KMS-11 (cell line): ENCODE measurements around the gene CACNA1E.

Experiments
- H2AFZ ChIP-seq: fragments of 200-600 bp; sonication (generic); 2 replicates; pipeline ENCODE4 v1.6.1; 2016; ENCODE audit warnings: antibody characterized with exemption, mixed run types, low read depth
- H3K27ac ChIP-seq: fragments of 200-600 bp; sonication (generic); 2 replicates; pipeline ENCODE4 v1.6.1; 2016; ENCODE audit warnings: mild to moderate bottlenecking, mixed run types
- H3K27me3 ChIP-seq: fragments of 200-600 bp; sonication (generic); 2 replicates; pipeline ENCODE4 v1.6.1; 2017; ENCODE audit warnings: mild to moderate bottlenecking, low read depth, mixed run types, moderate library complexity; ENCODE audit not compliant: insufficient read depth
- H3K36me3 ChIP-seq: fragments of 200-600 bp; sonication (generic); 2 replicates; pipeline ENCODE4 v1.6.1; 2017; ENCODE audit warnings: mild to moderate bottlenecking, mixed run types; ENCODE audit not compliant: insufficient read depth
- H3K4me1 ChIP-seq: fragments of 200-600 bp; sonication (generic); 2 replicates; pipeline ENCODE4 v1.6.1; 2016; ENCODE audit warnings: mild to moderate bottlenecking, low read depth, mixed run types; ENCODE audit not compliant: poor library complexity, severe bottlenecking
- H3K4me2 ChIP-seq: fragments of 200-600 bp; sonication (generic); 2 replicates; pipeline ENCODE4 v1.7.0; 2016; ENCODE audit warnings: mild to moderate bottlenecking, mixed run types
- H3K4me3 ChIP-seq: fragments of 200-600 bp; sonication (generic); IDR thresholded peaks from 2 replicates; pipeline ENCODE4 v1.6.1; 2017; ENCODE audit warnings: low read depth, low read length, mixed read lengths; ENCODE audit not compliant: insufficient read depth
- H3K79me2 ChIP-seq: fragments of 200-600 bp; sonication (generic); 2 replicates; pipeline ENCODE4 v1.6.1; 2016; ENCODE audit warnings: low read depth, mixed run types; ENCODE audit not compliant: insufficient read depth
- H3K9ac ChIP-seq: fragments of 200-600 bp; sonication (generic); 2 replicates; pipeline ENCODE4 v1.6.1; 2016; ENCODE audit warnings: mild to moderate bottlenecking, mixed run types
- H4K20me1 ChIP-seq: fragments of 200-600 bp; sonication (generic); 2 replicates; pipeline ENCODE4 v1.6.1; 2016; ENCODE audit warnings: mild to moderate bottlenecking, mixed run types; ENCODE audit not compliant: insufficient read depth
- CTCF ChIP-seq: fragments of 200-600 bp; sonication (generic); conservative IDR thresholded peaks from 2 replicates; pipeline ENCODE4 v1.6.1; 2017; ENCODE audit warnings: low read depth, mild to moderate bottlenecking, antibody characterized with exemption, low read length, moderate library complexity, mixed read lengths

CACNA1E gene

GRCh38 chr1:181763736-181764135 is 280.4 kb downstream of the CACNA1E start:
- Histone ChIP-seq H3K4me1 (no peaks in the 10 kb centered on the region), H3K27ac (no peak overlapping the region), H4K20me1 (no peaks in the 10 kb centered on the region), H2AFZ (no peak overlapping the region), H3K4me2 (no peak overlapping the region), H3K9ac (no peak overlapping the region), H3K79me2 (no peaks in the 10 kb centered on the region), H3K36me3 (no peaks in the 10 kb centered on the region), H3K4me3 (no peak overlapping the region), H3K27me3 (no peaks in the 10 kb centered on the region)
- no peak for TF ChIP-seq CTCF

GRCh38 chr1:181765451-181766026 is 282.2 kb downstream of the CACNA1E start:
- Histone ChIP-seq H3K9ac (no peak overlapping the region), H2AFZ (no peak overlapping the region), H3K4me3 (no peak overlapping the region), H3K79me2 (no peaks in the 10 kb centered on the region), H3K27ac (no peak overlapping the region), H3K4me2 (no peak overlapping the region), H3K4me1 (no peaks in the 10 kb centered on the region), H4K20me1 (no peaks in the 10 kb centered on the region), H3K27me3 (no peaks in the 10 kb centered on the region), H3K36me3 (no peaks in the 10 kb centered on the region)
- no peak for TF ChIP-seq CTCF

GRCh38 chr1:181767001-181767708 is 283.8 kb downstream of the CACNA1E start:
- no peak overlapping the region for H3K4me3 ChIP-seq
- H3K9ac ChIP-seq = no peak overlapping the region
- H3K79me2 ChIP-seq = no peaks in the 10 kb centered on the region
- no peak overlapping the region for H3K4me2 ChIP-seq
- H3K27me3 ChIP-seq = no peaks in the 10 kb centered on the region
- TF ChIP-seq CTCF = no peak
- no peak overlapping the region for H2AFZ ChIP-seq
- H4K20me1 ChIP-seq = no peaks in the 10 kb centered on the region
- H3K36me3 ChIP-seq = no peaks in the 10 kb centered on the region
- H3K27ac ChIP-seq = no peak overlapping the region
- no peaks in the 10 kb centered on the region for H3K4me1 ChIP-seq

- no peaks in the 10 kb centered on the region for H4K20me1 ChIP-seq
- H3K36me3 ChIP-seq = no peaks in the 10 kb centered on the region
- no peak overlapping the region for H3K4me2 ChIP-seq
- no peaks in the 10 kb centered on the region for H3K79me2 ChIP-seq
- no peak overlapping the region for H3K27ac ChIP-seq
- H3K4me3 ChIP-seq = no peak overlapping the region
- H3K9ac ChIP-seq = no peak overlapping the region
- H3K4me1 ChIP-seq = no peaks in the 10 kb centered on the region
- no peak for TF ChIP-seq CTCF
- H2AFZ ChIP-seq = no peak overlapping the region
- H3K27me3 ChIP-seq = no peaks in the 10 kb centered on the region
Observed at GRCh38 chr1:181768211-181768929, 285.1 kb downstream of the CACNA1E start.
